ENCODE measurements around the gene CBFB. TPM values are rescaled to one million over a fixed set of nuclear protein-coding genes. Genes with fewer than 3 reads are reported as not detected.
A peak's percentile ranks its signal among the peaks of the same experiment; 100 is the strongest.

Gene CBFB
- total and polyA plus RNA-seq, 2 donors: 49.4 to 54.3 TPM

- Histone ChIP-seq H3K36me3 (ENCODE audit: control insufficient read depth in 2 of 2, insufficient read depth in 2 of 2, low read length in 1 of 2) (peaks cover 0 to 13% of the 10 kb centered on the region in 2 donors), H3K27me3 (ENCODE audit: control insufficient read depth in 2 of 2, insufficient read depth in 1 of 2, low read length in 1 of 2) (no peaks in the 10 kb centered on the region), H3K9me3 (ENCODE audit: control insufficient read depth in 2 of 2, insufficient read depth in 1 of 2, low read length in 1 of 2) (no peaks in the 10 kb centered on the region), H3K27ac (ENCODE audit: low read depth in 1 of 2, low read length in 1 of 2) (peak overlapping the region; percentile 68 to 90), H3K4me1 (ENCODE audit: control insufficient read depth in 2 of 2, insufficient read depth in 2 of 2, low read length in 2 of 2) (peaks cover 16 to 24% of the 10 kb centered on the region in 2 donors), H3K4me3 (ENCODE audit: low read length in 2 of 2) (peak overlapping the region; percentile 72 to 93)
- peak in 6 of 9 donors; percentile 35 to 76 (median 54) for DNase-seq (ENCODE audit: low read depth in 6 of 9, low spot score in 9 of 9)
- WGBS: under 1% methylated on average over 123 of the region's 123 CpGs
These were observed 526 bp downstream of the CBFB start for GRCh38 chr16:67029254-67030096.

GRCh38 chr16:67030221-67030962 is 1.4 kb downstream of the CBFB start:
- Histone ChIP-seq H3K36me3 (ENCODE audit: control insufficient read depth in 2 of 2, insufficient read depth in 2 of 2, low read length in 1 of 2) (peaks cover 0 to 17% of the 10 kb centered on the region in 2 donors), H3K4me1 (ENCODE audit: control insufficient read depth in 2 of 2, insufficient read depth in 2 of 2, low read length in 2 of 2) (peaks cover 16 to 19% of the 10 kb centered on the region in 2 donors), H3K4me3 (ENCODE audit: low read length in 2 of 2) (peak overlapping the region; percentile 72 to 93), H3K27me3 (ENCODE audit: control insufficient read depth in 2 of 2, insufficient read depth in 1 of 2, low read length in 1 of 2) (no peaks in the 10 kb centered on the region), H3K27ac (ENCODE audit: low read depth in 1 of 2, low read length in 1 of 2) (peak overlapping the region; percentile 43 to 90), H3K9me3 (ENCODE audit: control insufficient read depth in 2 of 2, insufficient read depth in 1 of 2, low read length in 1 of 2) (no peaks in the 10 kb centered on the region)
- WGBS: 68% methylated on average over 18 of the region's 18 CpGs
- DNase-seq (ENCODE audit: low read depth in 6 of 9, low spot score in 9 of 9): no peak

- Histone ChIP-seq H3K27ac (ENCODE audit: low read depth in 1 of 2, low read length in 1 of 2) (no peak overlapping the region), H3K27me3 (ENCODE audit: control insufficient read depth in 2 of 2, insufficient read depth in 1 of 2, low read length in 1 of 2) (no peaks in the 10 kb centered on the region), H3K9me3 (ENCODE audit: control insufficient read depth in 2 of 2, insufficient read depth in 1 of 2, low read length in 1 of 2) (no peaks in the 10 kb centered on the region), H3K4me1 (ENCODE audit: control insufficient read depth in 2 of 2, insufficient read depth in 2 of 2, low read length in 2 of 2) (peaks cover 10 to 11% of the 10 kb centered on the region in 2 donors), H3K4me3 (ENCODE audit: low read length in 2 of 2) (no peak overlapping the region), H3K36me3 (ENCODE audit: control insufficient read depth in 2 of 2, insufficient read depth in 2 of 2, low read length in 1 of 2) (peaks cover 3 to 27% of the 10 kb centered on the region in 2 donors)
- no peak for DNase-seq (ENCODE audit: low read depth in 6 of 9, low spot score in 9 of 9)
- 83% methylated on average over 4 of the region's 4 CpGs for WGBS
These were observed 5.5 kb downstream of the CBFB start for GRCh38 chr16:67034487-67034886.

- Histone ChIP-seq H3K9me3 (ENCODE audit: control insufficient read depth in 2 of 2, insufficient read depth in 1 of 2, low read length in 1 of 2) (no peaks in the 10 kb centered on the region), H3K4me3 (ENCODE audit: low read length in 2 of 2) (no peak overlapping the region), H3K27ac (ENCODE audit: low read depth in 1 of 2, low read length in 1 of 2) (no peak overlapping the region), H3K4me1 (ENCODE audit: control insufficient read depth in 2 of 2, insufficient read depth in 2 of 2, low read length in 2 of 2) (peaks cover 8% of the 10 kb centered on the region in 2 donors), H3K27me3 (ENCODE audit: control insufficient read depth in 2 of 2, insufficient read depth in 1 of 2, low read length in 1 of 2) (no peaks in the 10 kb centered on the region), H3K36me3 (ENCODE audit: control insufficient read depth in 2 of 2, insufficient read depth in 2 of 2, low read length in 1 of 2) (peaks cover 3 to 35% of the 10 kb centered on the region in 2 donors)
- 72% methylated on average over 1 of the region's 1 CpG for WGBS
- no peak for DNase-seq (ENCODE audit: low read depth in 6 of 9, low spot score in 9 of 9)
These were observed 6.4 kb downstream of the CBFB start for GRCh38 chr16:67035364-67035763.

- Histone ChIP-seq H3K27me3 (ENCODE audit: control insufficient read depth in 2 of 2, insufficient read depth in 1 of 2, low read length in 1 of 2) (no peaks in the 10 kb centered on the region), H3K9me3 (ENCODE audit: control insufficient read depth in 2 of 2, insufficient read depth in 1 of 2, low read length in 1 of 2) (no peaks in the 10 kb centered on the region), H3K27ac (ENCODE audit: low read depth in 1 of 2, low read length in 1 of 2) (no peak overlapping the region), H3K4me3 (ENCODE audit: low read length in 2 of 2) (no peak overlapping the region), H3K36me3 (ENCODE audit: control insufficient read depth in 2 of 2, insufficient read depth in 2 of 2, low read length in 1 of 2) (peaks cover 10 to 39% of the 10 kb centered on the region in 2 donors), H3K4me1 (ENCODE audit: control insufficient read depth in 2 of 2, insufficient read depth in 2 of 2, low read length in 2 of 2) (peaks cover 3% of the 10 kb centered on the region in 2 donors)
- WGBS: 97% methylated on average over 5 of the region's 5 CpGs
- no peak for DNase-seq (ENCODE audit: low read depth in 6 of 9, low spot score in 9 of 9)
These were observed 7.4 kb downstream of the CBFB start for GRCh38 chr16:67036323-67036741.

GRCh38 chr16:67039260-67040020 is 10.5 kb downstream of the CBFB start:
- WGBS: 95% methylated on average over 2 of the region's 2 CpGs
- no peak for DNase-seq (ENCODE audit: low read depth in 6 of 9, low spot score in 9 of 9)
- Histone ChIP-seq H3K27me3 (ENCODE audit: control insufficient read depth in 2 of 2, insufficient read depth in 1 of 2, low read length in 1 of 2) (no peaks in the 10 kb centered on the region), H3K4me3 (ENCODE audit: low read length in 2 of 2) (no peak overlapping the region), H3K36me3 (ENCODE audit: control insufficient read depth in 2 of 2, insufficient read depth in 2 of 2, low read length in 1 of 2) (peaks cover 15 to 37% of the 10 kb centered on the region in 2 donors), H3K27ac (ENCODE audit: low read depth in 1 of 2, low read length in 1 of 2) (no peak overlapping the region), H3K4me1 (ENCODE audit: control insufficient read depth in 2 of 2, insufficient read depth in 2 of 2, low read length in 2 of 2) (peaks cover 0 to 3% of the 10 kb centered on the region in 2 donors), H3K9me3 (ENCODE audit: control insufficient read depth in 2 of 2, insufficient read depth in 1 of 2, low read length in 1 of 2) (no peaks in the 10 kb centered on the region)

- no peak for DNase-seq (ENCODE audit: low read depth in 6 of 9, low spot score in 9 of 9)
- Histone ChIP-seq H3K27ac (ENCODE audit: low read depth in 1 of 2, low read length in 1 of 2) (no peak overlapping the region), H3K4me3 (ENCODE audit: low read length in 2 of 2) (no peak overlapping the region), H3K27me3 (ENCODE audit: control insufficient read depth in 2 of 2, insufficient read depth in 1 of 2, low read length in 1 of 2) (no peaks in the 10 kb centered on the region), H3K4me1 (ENCODE audit: control insufficient read depth in 2 of 2, insufficient read depth in 2 of 2, low read length in 2 of 2) (no peaks in the 10 kb centered on the region), H3K9me3 (ENCODE audit: control insufficient read depth in 2 of 2, insufficient read depth in 1 of 2, low read length in 1 of 2) (no peaks in the 10 kb centered on the region), H3K36me3 (ENCODE audit: control insufficient read depth in 2 of 2, insufficient read depth in 2 of 2, low read length in 1 of 2) (peaks cover 15 to 32% of the 10 kb centered on the region in 2 donors)
- 95% methylated on average over 2 of the region's 2 CpGs for WGBS
These were observed 11.2 kb downstream of the CBFB start for GRCh38 chr16:67040166-67040565.

GRCh38 chr16:67040906-67041305 is 12.0 kb downstream of the CBFB start:
- peaks cover 15 to 35% of the 10 kb centered on the region in 2 donors for H3K36me3 ChIP-seq (ENCODE audit: control insufficient read depth in 2 of 2, insufficient read depth in 2 of 2, low read length in 1 of 2)
- H3K9me3 ChIP-seq (ENCODE audit: control insufficient read depth in 2 of 2, insufficient read depth in 1 of 2, low read length in 1 of 2): no peaks in the 10 kb centered on the region
- no peak overlapping the region for H3K4me3 ChIP-seq (ENCODE audit: low read length in 2 of 2)
- no peaks in the 10 kb centered on the region for H3K4me1 ChIP-seq (ENCODE audit: control insufficient read depth in 2 of 2, insufficient read depth in 2 of 2, low read length in 2 of 2)
- DNase-seq (ENCODE audit: low read depth in 6 of 9, low spot score in 9 of 9): no peak
- no peak overlapping the region for H3K27ac ChIP-seq (ENCODE audit: low read depth in 1 of 2, low read length in 1 of 2)
- no peaks in the 10 kb centered on the region for H3K27me3 ChIP-seq (ENCODE audit: control insufficient read depth in 2 of 2, insufficient read depth in 1 of 2, low read length in 1 of 2)
- WGBS: 98% methylated on average over 2 of the region's 2 CpGs

Data from thymus (tissue), 11 donors.